Hematopoietic multipotent progenitor cell treated with erythropoietin and hydrocortisone succinate and interleukin-3 and kit ligand, for 15 days (in vitro differentiated cells): ENCODE results near the gene PPP2R5C.

ENCODE experiments used
- DNase-seq: peaks from one replicate; pipeline ENCODE4 v3.0.0-alpha.2; 2015; ENCODE audit warnings: low spot score

Gene PPP2R5C

GRCh38 chr14:101814934-101815333 lies 53.4 kb downstream of the PPP2R5C start:
- DNase-seq, result no peak

- no peak for DNase-seq
Observed at GRCh38 chr14:101815994-101816393, 54.5 kb downstream of the PPP2R5C start.

GRCh38 chr14:101817501-101818001 lies 56.0 kb downstream of the PPP2R5C start:
- DNase-seq, result no peak

DNA sequence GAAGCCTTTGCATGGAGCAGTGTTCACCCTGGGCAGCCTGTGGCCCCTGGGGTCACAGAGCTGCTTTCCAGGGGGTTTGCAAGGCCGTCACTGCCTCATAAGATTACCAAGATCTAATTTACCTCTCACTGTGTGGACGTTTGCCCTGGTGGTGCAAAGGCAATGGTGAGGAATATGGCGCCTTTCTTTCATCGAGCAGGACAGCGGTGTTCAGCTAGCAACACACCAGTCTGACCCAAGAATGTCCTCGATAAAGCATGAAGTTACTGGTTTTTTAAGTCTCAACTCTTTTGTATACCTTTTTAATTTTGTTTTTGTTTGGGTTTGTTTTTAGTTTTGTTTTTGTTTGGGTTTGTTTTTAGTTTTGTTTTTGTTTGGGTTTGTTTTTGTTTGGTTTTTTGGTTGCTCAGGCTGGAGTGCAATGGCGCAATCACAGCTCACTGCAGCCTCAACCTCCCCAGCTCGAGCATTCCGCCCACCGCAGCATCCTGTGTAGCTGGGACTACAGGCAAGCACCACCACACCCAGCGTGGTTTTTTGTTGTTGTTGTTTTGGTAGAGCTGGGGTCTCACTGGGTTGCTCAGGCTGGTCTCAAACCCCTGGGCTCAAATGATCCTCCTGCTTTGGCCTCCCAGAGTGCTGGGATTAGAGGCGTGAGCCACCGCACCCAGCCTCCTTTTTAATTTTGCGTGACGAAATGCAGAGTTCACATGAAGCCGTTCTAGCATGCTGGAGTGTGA lies 57.9 kb downstream of the PPP2R5C start:
- no peak for DNase-seq

GRCh38 chr14:101820283-101820798 lies 58.8 kb downstream of the PPP2R5C start:
- DNase-seq, result no peak

GRCh38 chr14:101821528-101821927 lies 60.0 kb downstream of the PPP2R5C start:
- DNase-seq, result no peak

GRCh38 chr14:101823066-101823465 lies 61.6 kb downstream of the PPP2R5C start:
- no peak for DNase-seq

- peak; percentile 52 for DNase-seq
Observed at GRCh38 chr14:101823511-101824120, 62.1 kb downstream of the PPP2R5C start.

DNA sequence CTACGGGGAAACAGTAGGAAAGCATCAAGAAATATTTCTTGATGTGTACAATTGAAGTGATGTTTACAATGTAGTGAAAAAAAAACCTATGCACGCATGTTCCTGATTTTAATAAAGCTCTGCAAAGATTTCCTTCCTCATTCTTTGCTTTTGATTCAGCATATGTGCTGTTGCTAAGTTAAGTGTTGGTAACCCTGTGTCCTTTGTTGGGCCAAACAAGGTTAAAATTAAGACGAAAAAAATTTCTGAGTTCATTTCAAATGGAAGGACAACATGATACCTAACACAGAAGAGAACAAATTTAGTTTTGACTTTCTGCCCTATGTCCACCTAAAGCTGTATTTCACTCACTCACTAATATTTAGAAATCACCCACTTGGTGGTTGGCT lies 62.8 kb downstream of the PPP2R5C start:
- DNase-seq, result no peak

GRCh38 chr14:101825797-101826196 lies 64.3 kb downstream of the PPP2R5C start:
- no peak for DNase-seq

- no peak for DNase-seq
Observed at GRCh38 chr14:101826351-101826750, 64.8 kb downstream of the PPP2R5C start.

DNA sequence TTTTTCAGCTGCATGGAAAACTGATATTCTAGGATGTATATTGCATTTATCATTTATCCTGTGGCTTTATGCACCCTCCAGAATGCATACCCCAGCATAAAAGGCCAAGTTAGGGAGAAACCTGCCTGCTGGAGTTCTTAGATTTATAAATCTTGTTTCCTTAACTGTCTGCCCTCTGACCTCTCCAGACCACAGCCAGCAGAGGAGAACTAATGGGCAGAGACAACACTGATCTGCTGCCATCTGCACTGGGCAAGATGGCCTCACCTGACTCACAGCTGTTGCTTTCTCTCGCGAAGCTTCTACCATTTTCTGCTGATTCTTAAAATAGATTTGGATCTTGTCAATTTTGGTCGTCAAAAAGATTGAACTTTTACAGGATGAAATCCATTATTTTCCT lies 65.8 kb downstream of the PPP2R5C start:
- no peak for DNase-seq

DNA sequence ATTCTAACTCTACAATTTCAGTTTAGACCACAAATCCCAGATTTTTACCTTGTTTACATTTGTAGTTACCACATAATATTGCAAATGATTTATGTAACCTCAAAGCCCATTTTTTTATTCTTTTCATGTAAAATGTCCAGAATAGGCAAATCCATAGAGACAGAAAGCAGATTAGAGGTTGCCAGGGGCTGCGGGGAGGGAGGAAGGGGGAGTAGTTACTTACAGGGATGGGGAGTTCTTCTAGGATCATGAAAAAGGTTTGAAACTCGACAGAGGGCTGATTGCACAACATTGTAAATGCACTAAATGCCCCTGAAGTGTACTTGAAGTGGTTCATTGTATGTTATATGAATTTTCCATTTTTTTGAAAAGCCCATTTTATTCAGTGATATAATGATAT lies 66.5 kb downstream of the PPP2R5C start:
- no peak for DNase-seq

DNA sequence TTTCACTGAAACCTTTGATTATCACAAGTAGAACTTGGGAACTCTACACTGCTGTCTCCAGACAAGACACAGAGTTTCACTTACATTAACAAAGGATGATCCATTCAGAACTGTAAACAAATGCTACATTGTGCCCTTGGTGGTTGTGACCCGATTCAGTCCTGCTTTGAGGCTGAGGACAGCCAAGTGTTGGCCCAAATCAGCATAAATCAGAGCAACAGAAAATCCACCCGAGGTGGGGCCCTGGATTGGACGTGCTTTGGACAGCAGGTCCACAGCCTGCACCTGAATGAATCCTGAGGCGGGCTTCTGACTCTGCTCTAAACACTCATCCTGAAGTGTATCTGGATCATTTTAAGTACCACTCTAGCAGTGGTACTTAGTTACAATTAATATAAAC lies 68.8 kb downstream of the PPP2R5C start:
- DNase-seq, result no peak

GRCh38 chr14:101833045-101833444 lies 71.5 kb downstream of the PPP2R5C start:
- no peak for DNase-seq

GRCh38 chr14:101834397-101834796 lies 72.9 kb downstream of the PPP2R5C start:
- DNase-seq, result no peak

- DNase-seq, result no peak
Observed at GRCh38 chr14:101834800-101835547, 73.5 kb downstream of the PPP2R5C start.

- no peak for DNase-seq
Observed at GRCh38 chr14:101835566-101835965, 74.1 kb downstream of the PPP2R5C start.

- no peak for DNase-seq
Observed at GRCh38 chr14:101836135-101836534, 74.6 kb downstream of the PPP2R5C start.

DNA sequence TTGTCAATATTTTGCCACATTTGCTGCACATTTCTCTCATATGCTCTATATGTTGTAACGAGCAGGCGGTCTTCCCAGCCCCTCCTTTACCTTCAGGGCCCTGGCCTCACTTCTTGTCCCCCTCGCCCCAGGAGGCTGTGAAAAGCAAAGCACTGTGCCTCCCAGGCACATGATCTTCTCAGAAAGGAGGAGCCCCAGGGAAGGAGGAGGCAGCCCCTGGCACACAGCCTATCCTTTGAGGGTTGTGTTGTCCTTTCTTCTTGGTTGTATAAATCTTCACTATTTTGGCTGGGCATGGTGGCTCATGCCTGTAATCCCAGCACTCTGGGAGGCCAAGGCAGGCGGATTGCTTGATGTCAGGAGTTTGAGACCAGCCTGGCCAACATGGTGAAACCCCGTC lies 77.0 kb downstream of the PPP2R5C start:
- no peak for DNase-seq

DNA sequence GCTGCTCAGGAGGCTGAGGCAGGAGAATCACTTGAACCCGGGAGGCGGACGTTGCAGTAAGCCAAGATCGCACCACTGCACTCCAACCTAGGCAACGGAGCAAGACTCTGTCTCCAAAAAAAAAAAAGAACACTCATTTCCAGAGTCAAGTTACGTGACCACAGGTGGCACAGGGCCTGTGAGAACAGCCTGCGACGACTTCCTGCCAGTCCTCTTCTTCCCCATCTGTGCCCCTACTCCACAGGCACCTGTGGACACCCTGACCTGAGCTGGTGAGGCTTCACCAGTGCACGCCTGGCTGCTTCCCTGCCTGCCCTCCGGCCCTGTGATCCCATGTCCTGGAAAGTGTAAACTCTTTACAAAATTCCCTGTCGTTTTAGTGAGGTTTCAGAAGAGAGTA lies 77.7 kb downstream of the PPP2R5C start:
- DNase-seq, result no peak

GRCh38 chr14:101839661-101840060 lies 78.2 kb downstream of the PPP2R5C start:
- DNase-seq, result no peak
